ENCODE data around the gene DPP6. TPM values are rescaled to one million over a fixed set of nuclear protein-coding genes. Genes with fewer than 3 reads are reported as not detected.

DPP6 gene
- total RNA-seq, 1 experiment from 2014 or later, result not detected

- Mint-ChIP-seq H3K36me3 (peaks cover 92% of the 10 kb centered on the region), H3K27me3 (ENCODE audit: low read depth) (peaks cover 21% of the 10 kb centered on the region), H3K4me1 (no peaks in the 10 kb centered on the region), H3K4me3 (no peak overlapping the region), H3K27ac (no peak overlapping the region), H3K9me3 (peaks cover 91% of the 10 kb centered on the region)
- no peak for ATAC-seq
- no peak for DNase-seq (ENCODE audit: low spot score)
- TF ChIP-seq AFF4 (CRISPR knock-in tag; IDR thresholded peaks at IDR 0.05; ENCODE audit: borderline replicate concordance), result no peak
- TF ChIP-seq MAX (CRISPR knock-in tag; IDR thresholded peaks at IDR 0.05), result no peak
- no peak for TF ChIP-seq ATF2 (CRISPR knock-in tag; IDR thresholded peaks at IDR 0.05; ENCODE audit: borderline replicate concordance, low read depth)
- TF ChIP-seq ZNF416 (CRISPR knock-in tag; IDR thresholded peaks at IDR 0.05), result no peak
- TF ChIP-seq E2F4 (CRISPR knock-in tag; IDR thresholded peaks at IDR 0.05; ENCODE audit: borderline replicate concordance, low read depth), result no peak
- TF ChIP-seq MYBL2 (CRISPR knock-in tag; IDR thresholded peaks at IDR 0.05), result no peak
- TF ChIP-seq ZBTB43 (CRISPR knock-in tag; IDR thresholded peaks at IDR 0.05), result no peak
- TF ChIP-seq TP53 (CRISPR knock-in tag; IDR thresholded peaks at IDR 0.05), result no peak
- CTCF ChIA-PET, result no interaction called here
- POLR2A ChIA-PET, result no interaction called here
Observed at GRCh38 chr7:154332811-154333580, 280.8 kb downstream of the DPP6 start.

GRCh38 chr7:154336295-154336694, 284.1 kb downstream of the DPP6 start:
- H3K27ac Mint-ChIP-seq, result no peak overlapping the region
- no peak for DNase-seq (ENCODE audit: low spot score)
- H3K4me3 Mint-ChIP-seq, result no peak overlapping the region
- no peaks in the 10 kb centered on the region for H3K4me1 Mint-ChIP-seq
- ATAC-seq, result no peak
- H3K36me3 Mint-ChIP-seq, result peaks cover 83% of the 10 kb centered on the region
- peaks cover 11% of the 10 kb centered on the region for H3K27me3 Mint-ChIP-seq (ENCODE audit: low read depth)
- ChIA-PET CTCF (no interaction called here), POLR2A (no interaction called here)
- peaks cover 82% of the 10 kb centered on the region for H3K9me3 Mint-ChIP-seq
- TF ChIP-seq ATF1 (CRISPR knock-in tag; IDR thresholded peaks at IDR 0.05) (no peak), CDX4 (CRISPR knock-in tag; IDR thresholded peaks at IDR 0.05; ENCODE audit: borderline replicate concordance) (no peak), MLX (CRISPR knock-in tag; IDR thresholded peaks at IDR 0.05) (no peak), ZNF219 (CRISPR knock-in tag; IDR thresholded peaks at IDR 0.05; ENCODE audit: borderline replicate concordance) (no peak), ZNF671 (CRISPR knock-in tag; IDR thresholded peaks at IDR 0.05) (no peak), SMAD4 (CRISPR knock-in tag; IDR thresholded peaks at IDR 0.05) (no peak), GTF2I (CRISPR knock-in tag; conservative IDR thresholded peaks at IDR 0.05) (no peak), USF1 (CRISPR knock-in tag; IDR thresholded peaks at IDR 0.05) (no peak), ZNF425 (CRISPR knock-in tag; conservative IDR thresholded peaks at IDR 0.05) (no peak), ZNF423 (CRISPR knock-in tag; IDR thresholded peaks at IDR 0.05) (no peak), ZBTB21 (CRISPR knock-in tag; IDR thresholded peaks at IDR 0.05; ENCODE audit: borderline replicate concordance) (no peak), SMAD3 (CRISPR knock-in tag; IDR thresholded peaks at IDR 0.05; ENCODE audit: borderline replicate concordance) (no peak)
